Kidney capillary endothelial cell (primary cell): ENCODE results near the gene ASTN2.

Experiments
- DNase-seq: peaks from one replicate; pipeline ENCODE4 v3.0.0-alpha.2; 2018; ENCODE audit warnings: low spot score

Gene ASTN2

GRCh38 chr9:116411506-116411905 lies 1003.4 kb downstream of the ASTN2 start:
- DNase-seq: no peak

- DNase-seq: no peak
These were observed 1005.2 kb downstream of the ASTN2 start for GRCh38 chr9:116409638-116410037.

- no peak for DNase-seq
These were observed 1005.7 kb downstream of the ASTN2 start for GRCh38 chr9:116409129-116409528.

GRCh38 chr9:116406469-116406868 lies 1008.4 kb downstream of the ASTN2 start:
- no peak for DNase-seq

GRCh38 chr9:116405321-116405720 lies 1009.5 kb downstream of the ASTN2 start:
- DNase-seq: no peak

- no peak for DNase-seq
These were observed 1010.6 kb downstream of the ASTN2 start for GRCh38 chr9:116404228-116404627.

- DNase-seq: no peak
These were observed 1011.7 kb downstream of the ASTN2 start for GRCh38 chr9:116403171-116403570.

- DNase-seq: no peak
These were observed 1019.2 kb downstream of the ASTN2 start for GRCh38 chr9:116395699-116396037.

- DNase-seq: no peak
These were observed 1019.8 kb downstream of the ASTN2 start for GRCh38 chr9:116394894-116395698.

- DNase-seq: no peak
These were observed 1020.8 kb downstream of the ASTN2 start for GRCh38 chr9:116394070-116394469.

- DNase-seq: no peak
These were observed 1021.7 kb downstream of the ASTN2 start for GRCh38 chr9:116393198-116393597.

GRCh38 chr9:116391306-116391900 lies 1023.5 kb downstream of the ASTN2 start:
- no peak for DNase-seq

GRCh38 chr9:116390303-116391228 lies 1024.3 kb downstream of the ASTN2 start:
- DNase-seq: no peak

- DNase-seq: no peak
These were observed 1025.1 kb downstream of the ASTN2 start for GRCh38 chr9:116389541-116390302.

- DNase-seq: peak; percentile 53
These were observed 1026.7 kb downstream of the ASTN2 start for GRCh38 chr9:116387934-116388698.

GRCh38 chr9:116383936-116384335 lies 1030.9 kb downstream of the ASTN2 start:
- no peak for DNase-seq

GRCh38 chr9:116383133-116383532 lies 1031.7 kb downstream of the ASTN2 start:
- DNase-seq: no peak

GRCh38 chr9:116382053-116382452 lies 1032.8 kb downstream of the ASTN2 start:
- DNase-seq: no peak

GRCh38 chr9:116381350-116381749 lies 1033.5 kb downstream of the ASTN2 start:
- DNase-seq: no peak

- DNase-seq: no peak
These were observed 1034.3 kb downstream of the ASTN2 start for GRCh38 chr9:116380496-116380995.

GRCh38 chr9:116379821-116380220 lies 1035.0 kb downstream of the ASTN2 start:
- no peak for DNase-seq
